Dermis blood vessel endothelial cell (primary cell): ENCODE results near the gene SF3B3. TPM values are rescaled to one million over a fixed set of nuclear protein-coding genes. Genes with fewer than 3 reads are reported as not detected.
"Not testable (repeated sequence)": the region's sequence is repeated elsewhere in the genome, so short reads cannot be mapped to it uniquely, and the experiment has no call there.

ENCODE experiments used
- DNase-seq: peaks from one replicate; pipeline ENCODE4 v3.0.0; 2010
- total RNA-seq: library from RNA; depleted of rRNA; stranded (reverse); fragments of >200 nt; gene quantifications from 2 replicates; pipeline ENCODE4 v1.2.3, GENCODE V29; 2014

The SF3B3 gene
- total RNA-seq, 1 donor from 2014 or later = 96.3 TPM

DNA sequence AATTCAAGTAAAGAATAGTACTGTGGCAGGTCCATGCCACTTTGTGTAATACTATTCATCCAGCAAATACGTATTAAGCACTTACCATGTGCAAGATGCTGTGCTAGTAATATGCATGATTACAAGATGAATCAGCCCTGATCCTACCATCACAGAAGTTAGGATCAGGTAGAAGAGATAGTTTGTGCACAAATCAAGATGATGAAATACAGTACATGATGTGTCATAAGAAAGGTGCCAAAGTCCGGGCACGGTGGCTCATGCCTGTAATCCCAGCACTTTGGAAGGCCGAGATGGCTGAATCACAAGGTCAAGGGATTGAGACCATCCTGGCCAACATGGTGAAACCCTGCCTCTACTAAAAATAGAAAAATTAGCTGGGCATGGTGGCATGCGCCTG, 11.2 kb upstream of the SF3B3 start:
- DNase-seq = no peak

GRCh38 chr16:70520612-70521297, 2.9 kb upstream of the SF3B3 start:
- peak; percentile 27 for DNase-seq

DNA sequence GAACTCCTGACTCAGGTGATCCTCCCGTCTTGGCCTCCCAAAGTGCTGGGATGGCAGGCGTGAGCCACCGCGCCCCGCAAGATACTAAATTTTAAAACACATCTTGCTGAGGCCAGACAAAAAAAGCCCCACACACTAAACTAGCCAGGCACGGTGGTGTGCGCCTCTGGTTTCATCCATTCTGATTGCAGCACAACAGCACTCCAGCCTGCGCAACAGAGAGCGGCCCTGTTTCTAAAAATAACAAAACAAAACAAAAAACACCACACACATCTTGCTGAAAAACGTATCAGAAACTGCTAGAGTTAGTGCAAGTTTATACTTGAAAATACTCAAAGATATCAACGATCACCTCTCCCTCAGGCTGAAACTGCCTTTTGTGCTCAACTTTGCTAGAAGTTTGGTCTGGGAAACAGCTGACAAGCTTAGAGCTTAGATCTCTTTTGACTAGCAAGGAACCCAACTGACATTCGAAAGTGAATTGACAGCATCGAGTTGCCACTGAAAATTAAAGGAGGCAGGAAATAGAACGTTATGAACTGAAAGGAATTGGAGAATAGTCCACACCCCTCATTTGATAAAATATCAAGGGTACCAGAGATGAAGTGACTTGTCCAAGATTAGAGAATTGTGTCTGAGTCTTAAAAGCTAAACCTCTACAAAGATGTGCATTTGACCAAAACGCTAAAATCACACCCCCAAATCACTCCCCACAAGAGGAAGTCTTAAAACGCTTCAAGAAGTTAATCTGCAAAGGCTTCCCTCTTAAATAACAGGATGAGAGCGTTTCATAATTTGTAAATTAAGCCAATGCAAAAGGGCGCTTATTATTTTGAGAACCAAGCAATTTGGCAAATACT, 1.2 kb upstream of the SF3B3 start:
- DNase-seq = no peak

DNA sequence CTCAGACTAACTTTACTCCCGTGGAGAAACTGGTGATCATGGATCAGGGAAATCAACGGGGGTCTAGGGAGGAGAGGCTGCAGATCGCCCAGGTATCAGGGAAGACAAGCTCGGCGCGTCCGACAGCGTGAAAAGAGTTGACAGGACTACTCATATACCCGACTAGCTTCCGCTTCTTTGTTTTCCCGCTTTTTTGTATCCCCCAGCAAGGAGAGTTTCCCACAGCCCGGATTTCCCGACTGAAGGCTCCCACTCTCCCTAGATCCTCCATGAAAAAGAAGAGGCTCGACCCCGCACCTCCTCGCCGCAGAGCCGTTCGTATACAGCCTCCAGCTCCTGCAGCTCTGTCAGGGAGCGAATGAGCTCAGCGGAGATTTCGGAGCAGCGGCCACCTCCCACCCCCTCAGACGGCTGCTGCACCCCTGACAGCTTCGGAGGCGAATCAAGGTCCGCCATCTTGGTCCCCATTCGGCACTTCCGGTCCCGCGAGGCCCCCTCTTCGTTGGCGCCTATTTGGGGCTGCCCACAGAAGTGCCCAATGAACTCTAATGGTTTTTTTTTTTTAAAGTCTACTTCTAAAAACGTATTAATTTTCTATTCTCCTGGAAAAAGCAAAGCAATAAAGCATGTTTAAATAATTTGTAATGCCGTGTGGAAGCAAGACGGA, 407 bp upstream of the SF3B3 start, which contains the start of gene COG4:
Gene COG4, minus strand, starts transcription at position 479 of the 667 bp plus-strand sequence. Its CDS starts 11 bp downstream, at position 468.
- DNase-seq = peak; percentile 90

GRCh38 chr16:70524399-70524825, 796 bp downstream of the SF3B3 start:
- not testable (repeated sequence) for DNase-seq

DNA sequence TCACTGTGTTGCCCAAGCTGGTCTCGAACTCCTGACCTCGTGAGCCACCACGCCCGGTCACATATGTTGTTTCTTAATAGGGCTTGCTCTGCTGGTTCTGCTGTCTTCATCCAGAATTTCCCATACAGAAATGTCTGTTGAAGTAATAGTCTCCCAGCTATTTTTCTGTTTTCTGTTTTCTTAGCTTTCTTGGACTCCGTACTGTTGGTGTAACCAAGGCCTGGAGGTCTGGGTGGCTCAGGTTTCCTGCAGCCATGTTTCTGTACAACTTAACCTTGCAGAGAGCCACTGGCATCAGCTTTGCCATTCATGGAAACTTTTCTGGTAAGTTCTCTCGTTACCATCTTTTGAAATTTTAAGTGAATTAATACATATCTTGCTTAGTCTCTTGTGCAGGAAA, 2.8 kb downstream of the SF3B3 start:
- DNase-seq = no peak

DNA sequence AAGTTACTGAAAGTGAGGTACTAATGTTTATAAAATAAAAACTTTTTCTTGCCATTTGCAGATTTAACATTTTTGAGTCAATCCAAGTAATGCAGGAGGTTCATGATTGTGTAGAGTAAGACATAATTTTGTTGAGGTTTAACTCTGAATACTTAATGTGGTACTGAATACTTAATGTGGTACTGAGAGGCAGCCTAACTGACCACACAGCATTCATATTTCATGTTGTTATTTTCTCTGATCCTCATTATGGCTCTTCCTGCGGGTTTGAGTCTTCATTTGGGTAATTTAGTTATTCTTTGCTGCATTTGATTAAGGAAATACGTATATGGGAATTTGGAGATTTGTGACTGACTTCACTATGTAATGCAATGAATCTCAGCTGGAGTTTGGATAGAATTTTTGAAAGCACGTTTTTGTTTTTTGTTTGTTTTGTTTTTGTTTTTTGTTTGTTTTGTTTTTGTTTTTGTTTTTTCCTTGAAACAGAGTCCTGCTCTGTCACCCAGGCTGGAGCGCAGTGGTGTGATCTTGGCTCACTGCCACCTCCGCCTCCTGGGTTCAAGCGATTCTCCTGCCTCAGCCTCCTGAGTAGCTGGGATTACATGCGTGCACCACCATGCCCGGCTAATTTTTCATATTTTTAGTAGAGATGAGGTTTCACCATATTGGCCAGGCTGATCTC, 3.8 kb downstream of the SF3B3 start:
- no peak for DNase-seq

DNA sequence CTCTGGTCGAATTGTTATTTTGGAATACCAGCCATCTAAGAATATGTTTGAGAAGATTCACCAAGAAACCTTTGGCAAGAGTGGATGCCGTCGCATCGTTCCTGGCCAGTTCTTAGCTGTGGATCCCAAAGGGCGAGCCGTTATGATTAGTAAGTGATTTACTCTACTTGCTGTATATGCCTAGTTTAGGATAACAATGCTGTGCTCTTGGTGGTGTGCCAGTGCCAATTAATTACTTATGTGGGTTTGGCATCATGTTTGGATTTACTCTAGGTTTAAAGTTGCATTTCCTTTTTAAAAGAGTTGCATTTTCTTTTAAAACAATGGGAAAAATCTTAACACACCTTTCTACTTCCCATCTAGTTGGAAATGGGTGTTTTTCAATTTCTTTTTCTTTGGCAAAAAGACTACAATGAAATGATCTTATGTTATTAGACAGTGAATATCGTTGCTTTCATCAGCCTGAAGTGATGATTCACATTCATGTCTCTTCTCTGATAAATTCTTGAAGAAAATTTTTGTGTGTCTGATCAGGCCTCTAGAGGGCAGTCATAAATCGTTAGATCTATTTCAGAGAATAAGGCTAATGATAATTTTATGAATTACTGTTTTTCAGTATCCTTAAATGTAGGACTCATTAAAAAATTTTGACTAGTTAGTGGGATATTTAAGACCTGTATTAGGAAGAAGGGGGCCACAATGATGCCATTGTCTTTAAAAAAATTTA, 5.6 kb downstream of the SF3B3 start:
- peak; percentile 73 for DNase-seq

DNA sequence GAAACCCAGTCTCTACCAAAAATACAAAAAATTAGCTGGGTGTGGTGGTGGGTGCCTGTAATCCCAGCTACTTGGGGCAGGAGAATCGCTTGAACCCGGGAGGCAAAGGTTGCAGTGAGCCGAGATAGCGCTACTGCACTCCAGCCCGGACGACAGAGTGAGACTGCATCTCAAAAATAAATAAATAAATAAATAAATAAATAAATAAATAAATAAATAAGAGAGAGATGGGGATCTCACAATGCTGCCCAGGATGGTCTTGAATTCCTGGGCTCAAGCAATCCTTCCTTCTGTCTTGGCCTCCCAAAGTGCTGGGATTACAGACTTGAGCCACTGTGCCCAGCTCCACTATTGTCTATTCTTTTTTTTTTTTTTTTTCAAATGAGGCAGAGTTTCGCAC, 6.3 kb downstream of the SF3B3 start:
- not testable (repeated sequence) for DNase-seq

- no peak for DNase-seq
Observed at GRCh38 chr16:70534971-70535370, 11.4 kb downstream of the SF3B3 start.

GRCh38 chr16:70540994-70541393, 17.4 kb downstream of the SF3B3 start:
- no peak for DNase-seq

DNA sequence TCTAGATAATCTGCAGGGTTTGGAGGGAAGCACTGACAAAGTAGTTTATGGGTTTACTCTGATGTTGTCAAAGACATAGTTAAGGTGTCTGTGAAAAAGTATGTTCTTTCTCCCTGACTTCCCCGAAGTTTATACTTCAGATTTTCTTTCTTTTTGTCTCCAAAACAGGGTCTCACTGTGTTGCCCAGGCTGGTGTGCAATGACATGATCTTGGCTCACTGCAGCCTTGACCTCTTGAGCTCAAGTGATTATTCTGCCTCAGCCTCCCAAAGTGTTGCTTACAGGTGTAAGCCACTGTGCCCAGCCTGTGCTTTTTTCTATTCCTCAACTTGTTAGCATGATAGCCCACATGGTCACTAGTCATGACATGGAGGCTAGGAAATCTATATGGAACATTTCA, 20.9 kb downstream of the SF3B3 start:
- no peak for DNase-seq

GRCh38 chr16:70548936-70549335, 25.3 kb downstream of the SF3B3 start:
- no peak for DNase-seq

- DNase-seq = no peak
Observed at GRCh38 chr16:70550082-70550481, 26.5 kb downstream of the SF3B3 start.

GRCh38 chr16:70551788-70552187, 28.2 kb downstream of the SF3B3 start:
- DNase-seq = no peak

DNA sequence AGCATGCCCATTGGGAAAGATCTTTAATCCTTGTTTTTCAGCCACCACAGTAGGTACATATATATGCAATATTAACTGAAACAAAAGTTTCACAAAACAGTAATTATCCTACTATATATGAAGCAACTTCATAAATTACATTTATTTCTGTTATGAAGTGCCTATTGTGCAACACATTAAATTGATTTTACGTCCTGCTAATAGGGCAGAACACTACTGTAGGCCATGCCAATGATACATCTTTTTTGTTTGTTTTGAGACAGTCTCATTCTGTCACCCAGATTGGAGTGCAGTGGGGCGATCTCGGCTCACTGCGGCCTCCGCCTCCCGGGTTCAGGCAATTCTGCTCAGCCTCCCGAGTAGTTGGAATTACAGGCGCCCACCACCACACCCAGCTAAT, 29.1 kb downstream of the SF3B3 start:
- DNase-seq = no peak

DNA sequence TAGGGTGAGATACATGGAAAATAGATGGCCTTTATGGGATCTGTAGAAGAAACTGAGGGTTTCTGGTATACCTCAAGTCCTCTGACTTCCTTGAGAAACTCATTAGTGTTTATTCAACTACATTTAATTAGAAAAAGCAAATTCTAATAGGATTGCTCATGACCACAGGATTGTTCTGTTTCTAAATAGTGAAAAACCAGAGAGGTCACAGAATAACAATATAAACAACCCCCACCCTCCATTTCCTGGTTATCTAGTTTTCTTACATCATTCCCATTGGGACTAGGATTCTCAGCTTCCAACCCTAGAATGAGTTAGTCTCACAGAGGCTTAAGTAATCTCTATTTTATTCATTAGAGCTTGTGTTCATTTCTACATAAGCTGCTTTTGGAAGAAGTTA, 30.0 kb downstream of the SF3B3 start:
- no peak for DNase-seq

- DNase-seq = no peak
Observed at GRCh38 chr16:70556063-70556462, 32.4 kb downstream of the SF3B3 start.

DNA sequence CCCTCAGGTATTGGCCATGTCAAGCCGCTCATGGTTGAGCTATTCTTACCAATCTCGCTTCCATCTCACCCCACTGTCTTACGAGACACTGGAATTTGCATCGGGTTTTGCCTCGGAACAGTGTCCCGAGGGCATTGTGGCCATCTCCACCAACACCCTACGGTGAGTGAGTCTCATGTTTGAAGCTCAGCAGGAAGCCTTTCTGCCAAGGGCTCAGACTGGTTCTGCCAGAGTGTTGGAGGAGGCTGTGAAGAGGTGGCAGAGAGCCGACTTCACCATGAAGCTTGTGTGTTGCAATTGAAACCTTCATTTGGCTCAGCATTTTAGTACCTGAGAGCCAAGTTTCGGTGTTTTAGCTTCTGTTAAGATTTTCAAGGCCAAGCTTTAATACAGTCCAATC, 38.0 kb downstream of the SF3B3 start:
- DNase-seq = no peak

DNA sequence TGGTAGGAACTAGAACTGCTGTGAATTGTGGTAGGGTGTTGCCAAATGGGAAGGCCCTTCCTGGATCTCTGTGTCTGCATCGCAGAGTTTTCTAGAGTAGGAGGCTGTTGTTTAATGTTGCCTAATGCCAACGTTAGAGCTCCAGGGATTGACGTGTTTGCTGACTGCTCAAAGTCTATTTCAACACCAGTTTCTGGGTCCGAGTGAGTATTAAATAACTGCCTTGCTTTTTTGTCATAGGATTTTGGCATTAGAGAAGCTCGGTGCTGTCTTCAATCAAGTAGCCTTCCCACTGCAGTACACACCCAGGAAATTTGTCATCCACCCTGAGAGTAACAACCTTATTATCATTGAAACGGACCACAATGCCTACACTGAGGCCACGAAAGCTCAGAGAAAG, 40.0 kb downstream of the SF3B3 start:
- no peak for DNase-seq

DNA sequence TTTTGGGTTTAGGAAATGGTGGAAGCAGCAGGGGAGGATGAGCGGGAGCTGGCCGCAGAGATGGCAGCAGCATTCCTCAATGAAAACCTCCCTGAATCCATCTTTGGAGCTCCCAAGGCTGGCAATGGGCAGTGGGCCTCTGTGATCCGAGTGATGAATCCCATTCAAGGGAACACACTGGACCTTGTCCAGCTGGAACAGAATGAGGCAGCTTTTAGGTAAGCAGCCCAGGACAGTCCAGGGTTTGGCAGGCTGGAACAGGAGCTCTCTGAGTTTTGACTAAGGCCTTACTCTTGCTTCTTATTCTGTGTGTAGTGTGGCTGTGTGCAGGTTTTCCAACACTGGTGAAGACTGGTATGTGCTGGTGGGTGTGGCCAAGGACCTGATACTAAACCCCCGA, 41.4 kb downstream of the SF3B3 start:
- no peak for DNase-seq

GRCh38 chr16:70568601-70569237, 45.1 kb downstream of the SF3B3 start:
- no peak for DNase-seq
